HG02884 (cell line): ENCODE results near the gene INKA2.

ENCODE experiments used
- ATAC-seq: cut with Tn5 transposase; IDR thresholded peaks from one replicate; pipeline ENCODE4 v1.9.1; 2021; ENCODE audit warnings: mild to moderate bottlenecking, moderate library complexity; ENCODE audit not compliant: unreplicated experiment

Gene INKA2

GRCh38 chr1:111739194-111739924 is at the start of gene INKA2:
Gene INKA2 (minus strand): TSS chr1:111739395. CDS start chr1:111739242, 153 bp downstream.
- ATAC-seq: peak; percentile 85

GRCh38 chr1:111786669-111787207 is 47.5 kb upstream of the INKA2 start:
- ATAC-seq: no peak

GRCh38 chr1:111784273-111784901 is 45.2 kb upstream of the INKA2 start:
- ATAC-seq: no peak

GRCh38 chr1:111779546-111779945 is 40.4 kb upstream of the INKA2 start:
- no peak for ATAC-seq

- no peak for ATAC-seq
Observed at GRCh38 chr1:111778541-111779051, 39.4 kb upstream of the INKA2 start.

GRCh38 chr1:111778066-111778465 is 38.9 kb upstream of the INKA2 start:
- ATAC-seq: no peak

GRCh38 chr1:111777301-111777700 is 38.1 kb upstream of the INKA2 start:
- ATAC-seq: no peak

GRCh38 chr1:111776861-111777260 is 37.7 kb upstream of the INKA2 start:
- no peak for ATAC-seq

- no peak for ATAC-seq
Observed at GRCh38 chr1:111776391-111776790, 37.2 kb upstream of the INKA2 start.

GRCh38 chr1:111775966-111776365 is 36.8 kb upstream of the INKA2 start:
- no peak for ATAC-seq

- ATAC-seq: no peak
Observed at GRCh38 chr1:111770916-111771315, 31.7 kb upstream of the INKA2 start.

GRCh38 chr1:111769517-111770146 is 30.4 kb upstream of the INKA2 start:
- no peak for ATAC-seq

GRCh38 chr1:111768625-111769024 is 29.4 kb upstream of the INKA2 start:
- no peak for ATAC-seq

GRCh38 chr1:111768023-111768422 is 28.8 kb upstream of the INKA2 start:
- ATAC-seq: no peak

GRCh38 chr1:111762332-111762731 is 23.1 kb upstream of the INKA2 start:
- no peak for ATAC-seq

- ATAC-seq: no peak
Observed at GRCh38 chr1:111761717-111762116, 22.5 kb upstream of the INKA2 start.

GRCh38 chr1:111758373-111758772 is 19.2 kb upstream of the INKA2 start:
- ATAC-seq: no peak

- ATAC-seq: peak; percentile 23
Observed at GRCh38 chr1:111756124-111756513, 16.9 kb upstream of the INKA2 start.

- peak; percentile 91 for ATAC-seq
Observed at GRCh38 chr1:111755331-111756123, 16.3 kb upstream of the INKA2 start, which contains the start of gene DDX20. Gene DDX20 (plus strand): TSS chr1:111755901. CDS start chr1:111755925, 24 bp downstream.

GRCh38 chr1:111754984-111755330 is 15.8 kb upstream of the INKA2 start:
- no peak for ATAC-seq
